HG02885 (cell line): Measurements from ENCODE around the gene ELP6.
"Not testable (repeated sequence)": the region's sequence is repeated elsewhere in the genome, so short reads cannot be mapped to it uniquely, and the experiment has no call there.

Experiments used
- ATAC-seq: cut with Tn5 transposase; IDR thresholded peaks from one replicate; pipeline ENCODE4 v1.9.1; 2021; ENCODE audit warnings: mild to moderate bottlenecking; ENCODE audit not compliant: unreplicated experiment, poor library complexity

ELP6 gene

GRCh38 chr3:47469616-47470015 is 43.9 kb downstream of the ELP6 start:
- no peak for ATAC-seq

- not testable (repeated sequence) for ATAC-seq
Measured at GRCh38 chr3:47468315-47468714, 45.2 kb downstream of the ELP6 start.

GRCh38 chr3:47464588-47464987 is 48.9 kb downstream of the ELP6 start:
- no peak for ATAC-seq

- not testable (repeated sequence) for ATAC-seq
Measured at GRCh38 chr3:47459534-47460085, 53.9 kb downstream of the ELP6 start.

GRCh38 chr3:47456984-47457383 is 56.5 kb downstream of the ELP6 start:
- ATAC-seq = no peak

- no peak for ATAC-seq
Measured at GRCh38 chr3:47455806-47456452, 57.6 kb downstream of the ELP6 start.

- no peak for ATAC-seq
Measured at GRCh38 chr3:47452453-47453215, 60.9 kb downstream of the ELP6 start.
